ENCODE measurements around the gene SNRPD1.

- TF ChIP-seq POLR2A (IDR thresholded peaks at IDR 0.05) (no peak), CTCF (IDR thresholded peaks at IDR 0.05 in 4 of 5, conservative IDR thresholded peaks at IDR 0.05 in 1 of 5) (no peak)
These were observed 13.2 kb upstream of the SNRPD1 start for GRCh38 chr18:21598726-21599584.
